GM18507 (cell line): ENCODE results near the gene TENT4B.
A peak's percentile ranks its signal among the peaks of the same experiment; 100 is the strongest.

Experiments used
- DNase-seq: peaks from one replicate; pipeline ENCODE4 v3.0.0; 2011; ENCODE audit warnings: low read depth; ENCODE audit not compliant: insufficient read length; ENCODE audit errors: extremely low spot score
- FAIRE-seq: peaks from 2 replicates; lab custom pipeline; 2011; peaks lifted over from hg19 to GRCh38; lab: Jason Lieb, UNC

The TENT4B gene

DNA sequence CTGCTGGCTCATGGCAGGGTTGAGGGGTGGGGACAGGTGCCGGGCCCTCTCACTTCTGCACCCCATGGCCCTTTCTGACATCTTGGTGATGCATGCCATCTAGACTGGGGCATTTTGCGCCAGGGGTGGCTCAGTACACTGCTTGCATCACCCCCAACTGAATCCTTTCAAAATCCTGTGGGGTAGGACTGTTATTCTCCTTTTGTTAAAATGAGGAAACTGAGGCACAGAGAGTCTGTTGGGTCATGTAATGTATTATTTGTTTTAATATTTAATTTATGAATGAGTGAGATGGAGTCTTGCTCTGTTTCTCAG is 123.2 kb downstream of the TENT4B start:
- no peak for FAIRE-seq

DNA sequence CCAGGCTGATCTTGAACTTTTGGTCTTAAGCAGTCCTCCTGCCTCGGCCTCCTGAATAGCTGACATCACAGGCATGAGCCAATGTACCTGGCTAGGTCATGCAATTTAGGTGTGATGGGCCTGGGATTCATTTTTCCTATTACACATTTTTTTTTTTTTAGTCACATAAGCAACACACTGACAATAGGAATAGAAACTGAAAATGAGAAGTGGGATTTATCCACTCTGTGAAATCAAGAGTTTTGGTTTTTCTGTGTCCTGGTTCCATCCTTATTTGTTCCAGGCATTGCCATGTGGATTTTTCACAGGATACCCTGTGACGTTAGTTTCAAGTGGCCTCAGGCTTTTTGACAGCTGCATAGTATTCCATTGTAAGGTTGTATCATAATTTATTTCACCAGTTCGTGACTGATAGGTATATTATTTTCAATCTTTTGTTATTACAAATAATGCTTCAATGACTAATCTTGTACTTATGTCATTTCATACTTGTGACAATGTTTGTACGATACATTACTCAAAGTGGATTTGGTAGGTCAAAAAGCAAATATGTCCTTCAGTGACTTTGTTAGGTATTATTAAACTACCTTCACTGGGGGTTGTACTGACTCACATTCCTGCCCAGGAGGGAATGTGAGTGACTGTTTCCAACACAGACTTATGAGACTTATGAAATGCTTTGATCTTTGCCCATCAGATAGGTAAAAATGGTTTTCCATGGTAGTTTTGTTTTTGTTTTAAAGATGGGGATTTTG is 123.9 kb downstream of the TENT4B start:
- DNase-seq (no peak), FAIRE-seq (peak; percentile 45)

More for the DNA sequence above, 123.2 kb downstream of the TENT4B start:
- no peak for DNase-seq

DNA sequence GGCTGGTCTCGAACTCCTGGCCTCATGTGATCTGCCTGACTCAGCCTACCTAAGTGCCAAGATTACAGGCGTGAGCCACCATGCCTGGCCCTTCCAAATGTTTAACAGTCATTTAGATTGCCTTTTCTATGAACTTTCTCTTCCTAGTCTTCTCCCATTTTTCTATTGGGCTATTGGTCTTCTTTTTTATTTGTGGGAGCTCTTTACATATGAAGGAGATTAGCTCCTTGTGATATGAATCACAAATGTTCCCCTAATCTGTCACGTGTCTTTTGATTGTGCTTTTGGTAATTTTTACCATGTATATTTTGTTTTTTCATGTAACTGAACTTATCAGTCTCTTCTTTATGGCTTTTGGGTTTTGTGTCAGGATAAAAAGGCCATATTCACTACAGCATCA is 125.1 kb downstream of the TENT4B start:
- no peak for FAIRE-seq
- no peak for DNase-seq

DNA sequence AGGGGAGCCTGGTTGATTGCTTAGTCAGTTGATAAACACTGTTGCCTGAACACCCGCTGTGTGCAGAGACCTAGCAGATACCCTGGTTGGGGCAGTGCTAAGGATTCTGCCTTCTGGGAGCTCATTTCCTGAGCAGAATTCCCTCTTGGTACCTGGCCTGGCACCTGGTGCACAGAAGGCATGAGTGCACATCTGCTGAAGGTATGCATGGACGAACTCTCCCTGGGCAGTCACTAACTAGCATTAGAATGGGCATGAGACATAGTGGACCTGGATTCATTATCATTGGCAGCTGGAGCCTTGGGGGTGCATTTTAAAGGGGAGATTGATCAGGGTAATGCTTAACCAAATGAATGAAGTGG is 126.4 kb downstream of the TENT4B start:
- DNase-seq: no peak
- no peak for FAIRE-seq

DNA sequence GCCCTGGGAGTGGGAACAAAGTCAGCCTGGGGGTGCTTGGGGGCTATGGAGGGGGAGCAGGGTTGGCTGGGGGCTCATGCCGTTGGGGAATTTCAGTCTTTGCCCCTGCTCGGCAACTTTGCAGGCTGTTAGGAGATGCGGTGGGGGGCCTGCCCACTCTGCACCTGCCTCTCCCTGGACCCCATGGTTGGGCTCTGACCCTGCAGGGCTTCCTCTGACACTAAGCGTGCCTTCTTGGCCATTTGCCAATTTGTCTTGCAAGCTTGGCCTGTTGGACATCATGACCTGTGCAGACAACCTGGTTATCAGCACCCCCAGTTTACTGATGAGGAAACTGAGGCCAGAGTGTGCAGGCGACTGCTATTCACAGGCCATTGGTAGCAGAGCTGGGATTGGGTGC is 127.8 kb downstream of the TENT4B start:
- no peak for FAIRE-seq
- DNase-seq: no peak
